GM23338 (cell line): Measurements from ENCODE around the gene CADPS. TPM values are rescaled to one million over a fixed set of nuclear protein-coding genes. Genes with fewer than 3 reads are reported as not detected.

Source experiments
- ATAC-seq: fragments of 200-7000 bp; cut with Tn5 transposase; 3 replicates; pipeline ENCODE4 v1.9.1; 2020
- DNase-seq: peaks from one replicate; pipeline ENCODE4 v3.0.0-alpha.2; 2015; ENCODE audit warnings: low spot score
- H2AFZ ChIP-seq: fragments of 200-600 bp; sonication (generic); 2 replicates; pipeline ENCODE4 v1.8.0; 2016; ENCODE audit warnings: antibody characterized with exemption, mild to moderate bottlenecking, moderate library complexity
- H3F3A ChIP-seq: fragments of 200-600 bp; sonication (generic); replicated peaks from 2 replicates; pipeline ENCODE4 v1.8.0; 2017; ENCODE audit warnings: antibody characterized with exemption, mixed run types, low read depth
- H3K27ac ChIP-seq: fragments of 200-600 bp; sonication (generic); 2 replicates; pipeline ENCODE4 v1.6.1; 2016; ENCODE audit warnings: low read depth
- H3K27me3 ChIP-seq: fragments of 200-600 bp; sonication (generic); 2 replicates; pipeline ENCODE4 v1.8.0; 2016; ENCODE audit warnings: mild to moderate bottlenecking, mixed run types, moderate library complexity; ENCODE audit not compliant: insufficient read depth
- H3K36me3 ChIP-seq: fragments of 200-600 bp; sonication (generic); 2 replicates; pipeline ENCODE4 v1.8.0; 2016; ENCODE audit warnings: mild to moderate bottlenecking; ENCODE audit not compliant: insufficient read depth
- H3K4me1 ChIP-seq: fragments of 200-600 bp; sonication (generic); 2 replicates; pipeline ENCODE4 v1.8.0; 2016; ENCODE audit warnings: mild to moderate bottlenecking, moderate library complexity; ENCODE audit not compliant: insufficient read depth
- H3K4me2 ChIP-seq: fragments of 200-600 bp; sonication (generic); 2 replicates; pipeline ENCODE4 v1.7.1; 2017; ENCODE audit warnings: mixed run types
- H3K4me3 ChIP-seq: fragments of 200-600 bp; sonication (generic); 2 replicates; pipeline ENCODE4 v1.6.1; 2016; ENCODE audit warnings: mixed run types
- H3K79me2 ChIP-seq: fragments of 200-600 bp; sonication (generic); replicated peaks from 2 replicates; pipeline ENCODE4 v1.8.0; 2017; ENCODE audit warnings: mild to moderate bottlenecking; ENCODE audit not compliant: insufficient read depth
- H3K9me2 ChIP-seq: fragments of 200-600 bp; sonication (generic); 2 replicates; pipeline ENCODE4 v1.8.0; 2017; ENCODE audit not compliant: insufficient read depth
- H4K20me1 ChIP-seq: fragments of 200-600 bp; sonication (generic); replicated peaks from 2 replicates; pipeline ENCODE4 v1.8.0; 2017; ENCODE audit warnings: mild to moderate bottlenecking; ENCODE audit not compliant: insufficient read depth
- H3K27ac Mint-ChIP-seq: 2 replicates; pipeline ENCODE4 v1.8.0; 2020; ENCODE audit warnings: inconsistent platforms, mild to moderate bottlenecking, moderate library complexity, mixed read lengths
- H3K27me3 Mint-ChIP-seq: 3 replicates; pipeline ENCODE4 v1.8.0; 2022; ENCODE audit warnings: low read depth, mild to moderate bottlenecking, moderate library complexity, mixed read lengths, inconsistent platforms; ENCODE audit not compliant: insufficient read depth, poor library complexity
- H3K36me3 Mint-ChIP-seq: 3 replicates; pipeline ENCODE4 v1.8.0; 2021; ENCODE audit warnings: low read depth, mild to moderate bottlenecking, inconsistent platforms, moderate library complexity, mixed read lengths
- H3K4me1 Mint-ChIP-seq: 3 replicates; pipeline ENCODE4 v1.8.0; 2020; ENCODE audit warnings: mild to moderate bottlenecking, inconsistent platforms, mixed read lengths
- H3K4me3 Mint-ChIP-seq: 3 replicates; pipeline ENCODE4 v1.8.0; 2021; ENCODE audit warnings: moderate library complexity, mild to moderate bottlenecking, inconsistent platforms, mixed read lengths
- H3K9me3 Mint-ChIP-seq: 3 replicates; pipeline ENCODE4 v1.8.0; 2020; ENCODE audit warnings: moderate library complexity, mild to moderate bottlenecking, inconsistent platforms, mixed read lengths
- polyA plus RNA-seq: library from polyadenylated mRNA; unstranded; fragments of >200 nt; fragmentation: Nextera tagmentation; extraction: Ambion mirVana; gene quantifications from 2 replicates; pipeline ENCODE4 v1.2.1, GENCODE V29; 2016
- total RNA-seq: library from RNA; depleted of rRNA; stranded (reverse); fragments of >200 nt; shearing (Covaris generic); gene quantifications from 2 replicates; pipeline ENCODE4 v1.2.3, GENCODE V29; 2014
- TF ChIP-seq, protein P1 (sequence below): IDR thresholded peaks from one replicate; pipeline ENCODE4 v1.6.1; 2018; ENCODE audit warnings: antibody characterized with exemption; ENCODE audit not compliant: unreplicated experiment
- TF ChIP-seq, protein P2 (sequence below): IDR thresholded peaks from 2 replicates; pipeline ENCODE4 v1.6.1; 2016; ENCODE audit warnings: antibody characterized with exemption
- TF ChIP-seq, protein P3 (sequence below): fragments of 250-450 bp; sonication (Bioruptor Pico); IDR thresholded peaks from 2 replicates; pipeline ENCODE4 v1.5.0; 2020; ENCODE audit warnings: mild to moderate bottlenecking, moderate library complexity

Gene CADPS
- total and polyA plus RNA-seq, 2 experiments from 2014 or later = 14.7 to 22.0 TPM

DNA sequence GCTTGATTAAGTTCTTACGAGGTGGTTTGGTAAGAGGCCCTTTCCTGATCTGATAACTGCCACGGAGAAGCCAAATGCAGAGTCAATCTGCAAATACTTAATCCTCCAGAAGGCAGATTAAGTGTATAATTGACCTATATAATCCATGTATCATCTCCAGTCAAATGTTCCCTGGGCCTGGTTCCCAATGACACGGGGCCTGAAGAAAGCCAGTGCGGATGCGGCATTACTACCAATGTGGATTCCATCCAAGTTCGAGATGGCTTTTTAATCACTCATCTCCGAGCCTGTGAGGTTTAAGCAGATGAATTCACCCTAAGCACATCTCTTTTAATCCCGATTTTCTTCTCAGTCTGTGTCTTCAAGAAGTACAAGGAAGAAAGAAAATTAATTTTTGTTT, 441.8 kb downstream of the CADPS start (continued):
- TF ChIP-seq, protein P1, sequence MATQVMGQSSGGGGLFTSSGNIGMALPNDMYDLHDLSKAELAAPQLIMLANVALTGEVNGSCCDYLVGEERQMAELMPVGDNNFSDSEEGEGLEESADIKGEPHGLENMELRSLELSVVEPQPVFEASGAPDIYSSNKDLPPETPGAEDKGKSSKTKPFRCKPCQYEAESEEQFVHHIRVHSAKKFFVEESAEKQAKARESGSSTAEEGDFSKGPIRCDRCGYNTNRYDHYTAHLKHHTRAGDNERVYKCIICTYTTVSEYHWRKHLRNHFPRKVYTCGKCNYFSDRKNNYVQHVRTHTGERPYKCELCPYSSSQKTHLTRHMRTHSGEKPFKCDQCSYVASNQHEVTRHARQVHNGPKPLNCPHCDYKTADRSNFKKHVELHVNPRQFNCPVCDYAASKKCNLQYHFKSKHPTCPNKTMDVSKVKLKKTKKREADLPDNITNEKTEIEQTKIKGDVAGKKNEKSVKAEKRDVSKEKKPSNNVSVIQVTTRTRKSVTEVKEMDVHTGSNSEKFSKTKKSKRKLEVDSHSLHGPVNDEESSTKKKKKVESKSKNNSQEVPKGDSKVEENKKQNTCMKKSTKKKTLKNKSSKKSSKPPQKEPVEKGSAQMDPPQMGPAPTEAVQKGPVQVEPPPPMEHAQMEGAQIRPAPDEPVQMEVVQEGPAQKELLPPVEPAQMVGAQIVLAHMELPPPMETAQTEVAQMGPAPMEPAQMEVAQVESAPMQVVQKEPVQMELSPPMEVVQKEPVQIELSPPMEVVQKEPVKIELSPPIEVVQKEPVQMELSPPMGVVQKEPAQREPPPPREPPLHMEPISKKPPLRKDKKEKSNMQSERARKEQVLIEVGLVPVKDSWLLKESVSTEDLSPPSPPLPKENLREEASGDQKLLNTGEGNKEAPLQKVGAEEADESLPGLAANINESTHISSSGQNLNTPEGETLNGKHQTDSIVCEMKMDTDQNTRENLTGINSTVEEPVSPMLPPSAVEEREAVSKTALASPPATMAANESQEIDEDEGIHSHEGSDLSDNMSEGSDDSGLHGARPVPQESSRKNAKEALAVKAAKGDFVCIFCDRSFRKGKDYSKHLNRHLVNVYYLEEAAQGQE = no peak

DNA sequence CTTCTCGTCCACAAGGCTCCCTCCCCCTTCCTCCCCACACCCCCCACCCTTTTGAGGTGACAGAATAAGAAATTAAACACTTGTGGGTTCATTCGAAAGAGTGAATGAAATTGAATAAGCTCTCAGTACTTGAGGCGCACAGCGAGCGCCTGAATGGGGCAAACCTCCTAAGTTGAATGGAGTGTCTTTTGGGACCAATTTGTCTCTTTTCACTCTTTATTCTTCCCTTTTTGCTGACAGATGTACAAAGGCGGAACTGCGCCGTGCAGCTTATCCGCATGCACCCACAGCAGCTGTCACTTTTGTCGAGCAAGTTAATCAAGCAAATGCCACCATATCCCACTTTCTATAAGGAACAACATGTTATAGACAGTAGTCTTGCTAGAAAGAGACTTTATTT, 454.0 kb downstream of the CADPS start:
- peaks cover 7% of the 10 kb centered on the region for H3K4me1 ChIP-seq
- Mint-ChIP-seq H3K27ac (no peak overlapping the region), H3K27me3 (peaks cover 7% of the 10 kb centered on the region), H3K4me1 (peaks cover 11% of the 10 kb centered on the region), H3K4me3 (no peak overlapping the region), H3K36me3 (no peaks in the 10 kb centered on the region), H3K9me3 (no peaks in the 10 kb centered on the region)
- TF ChIP-seq, protein P2, sequence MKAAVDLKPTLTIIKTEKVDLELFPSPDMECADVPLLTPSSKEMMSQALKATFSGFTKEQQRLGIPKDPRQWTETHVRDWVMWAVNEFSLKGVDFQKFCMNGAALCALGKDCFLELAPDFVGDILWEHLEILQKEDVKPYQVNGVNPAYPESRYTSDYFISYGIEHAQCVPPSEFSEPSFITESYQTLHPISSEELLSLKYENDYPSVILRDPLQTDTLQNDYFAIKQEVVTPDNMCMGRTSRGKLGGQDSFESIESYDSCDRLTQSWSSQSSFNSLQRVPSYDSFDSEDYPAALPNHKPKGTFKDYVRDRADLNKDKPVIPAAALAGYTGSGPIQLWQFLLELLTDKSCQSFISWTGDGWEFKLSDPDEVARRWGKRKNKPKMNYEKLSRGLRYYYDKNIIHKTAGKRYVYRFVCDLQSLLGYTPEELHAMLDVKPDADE = no peak
- H3F3A ChIP-seq = no peaks in the 10 kb centered on the region
- H3K27ac ChIP-seq = no peak overlapping the region
- no peak overlapping the region for H3K4me2 ChIP-seq
- no peaks in the 10 kb centered on the region for H3K27me3 ChIP-seq
- no peak overlapping the region for H3K4me3 ChIP-seq
- H4K20me1 ChIP-seq = no peaks in the 10 kb centered on the region
- 0 out of 2 replicates have a peak overlapping the region, but pooled peaks have one; percentile 35 for H2AFZ ChIP-seq
- H3K9me2 ChIP-seq = no peaks in the 10 kb centered on the region
- ATAC-seq (no peak), DNase-seq (no peak)
- H3K79me2 ChIP-seq = no peaks in the 10 kb centered on the region
- H3K36me3 ChIP-seq = no peaks in the 10 kb centered on the region

DNA sequence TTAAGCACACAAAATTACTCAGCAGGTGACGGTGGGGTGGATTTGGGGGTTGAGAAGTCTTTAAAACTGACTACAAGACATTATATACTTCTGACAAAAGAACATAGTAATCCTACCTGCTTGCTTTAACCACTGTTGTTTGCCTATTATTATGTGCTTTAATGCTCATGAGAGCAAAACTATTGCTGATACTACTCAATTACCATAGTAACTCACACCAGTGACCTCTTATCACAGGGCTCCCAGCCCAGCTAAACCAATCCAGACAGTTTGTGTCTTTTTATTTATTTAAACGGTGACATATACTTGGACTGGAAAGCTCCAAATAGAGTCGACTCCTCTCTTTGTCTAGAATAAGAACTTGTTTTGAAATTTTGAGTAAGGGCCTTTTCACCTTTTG, 459.1 kb downstream of the CADPS start:
- no peaks in the 10 kb centered on the region for H4K20me1 ChIP-seq
- DNase-seq (no peak), ATAC-seq (no peak; the same call in 2 of the 3 replicates)
- Mint-ChIP-seq H3K27ac (no peak overlapping the region; the same call in 1 of the 2 replicates), H3K27me3 (peaks cover 6% of the 10 kb centered on the region), H3K4me1 (peaks cover 39% of the 10 kb centered on the region), H3K4me3 (peak overlapping the region; percentile 70; the same call in 2 of the 3 replicates), H3K36me3 (no peaks in the 10 kb centered on the region), H3K9me3 (no peaks in the 10 kb centered on the region)
- peaks cover 24% of the 10 kb centered on the region for H3K4me1 ChIP-seq
- peak overlapping the region; percentile 44 for H3K4me3 ChIP-seq
- H3K9me2 ChIP-seq = peaks cover 9% of the 10 kb centered on the region
- no peaks in the 10 kb centered on the region for H3K27me3 ChIP-seq
- TF ChIP-seq, protein P3, sequence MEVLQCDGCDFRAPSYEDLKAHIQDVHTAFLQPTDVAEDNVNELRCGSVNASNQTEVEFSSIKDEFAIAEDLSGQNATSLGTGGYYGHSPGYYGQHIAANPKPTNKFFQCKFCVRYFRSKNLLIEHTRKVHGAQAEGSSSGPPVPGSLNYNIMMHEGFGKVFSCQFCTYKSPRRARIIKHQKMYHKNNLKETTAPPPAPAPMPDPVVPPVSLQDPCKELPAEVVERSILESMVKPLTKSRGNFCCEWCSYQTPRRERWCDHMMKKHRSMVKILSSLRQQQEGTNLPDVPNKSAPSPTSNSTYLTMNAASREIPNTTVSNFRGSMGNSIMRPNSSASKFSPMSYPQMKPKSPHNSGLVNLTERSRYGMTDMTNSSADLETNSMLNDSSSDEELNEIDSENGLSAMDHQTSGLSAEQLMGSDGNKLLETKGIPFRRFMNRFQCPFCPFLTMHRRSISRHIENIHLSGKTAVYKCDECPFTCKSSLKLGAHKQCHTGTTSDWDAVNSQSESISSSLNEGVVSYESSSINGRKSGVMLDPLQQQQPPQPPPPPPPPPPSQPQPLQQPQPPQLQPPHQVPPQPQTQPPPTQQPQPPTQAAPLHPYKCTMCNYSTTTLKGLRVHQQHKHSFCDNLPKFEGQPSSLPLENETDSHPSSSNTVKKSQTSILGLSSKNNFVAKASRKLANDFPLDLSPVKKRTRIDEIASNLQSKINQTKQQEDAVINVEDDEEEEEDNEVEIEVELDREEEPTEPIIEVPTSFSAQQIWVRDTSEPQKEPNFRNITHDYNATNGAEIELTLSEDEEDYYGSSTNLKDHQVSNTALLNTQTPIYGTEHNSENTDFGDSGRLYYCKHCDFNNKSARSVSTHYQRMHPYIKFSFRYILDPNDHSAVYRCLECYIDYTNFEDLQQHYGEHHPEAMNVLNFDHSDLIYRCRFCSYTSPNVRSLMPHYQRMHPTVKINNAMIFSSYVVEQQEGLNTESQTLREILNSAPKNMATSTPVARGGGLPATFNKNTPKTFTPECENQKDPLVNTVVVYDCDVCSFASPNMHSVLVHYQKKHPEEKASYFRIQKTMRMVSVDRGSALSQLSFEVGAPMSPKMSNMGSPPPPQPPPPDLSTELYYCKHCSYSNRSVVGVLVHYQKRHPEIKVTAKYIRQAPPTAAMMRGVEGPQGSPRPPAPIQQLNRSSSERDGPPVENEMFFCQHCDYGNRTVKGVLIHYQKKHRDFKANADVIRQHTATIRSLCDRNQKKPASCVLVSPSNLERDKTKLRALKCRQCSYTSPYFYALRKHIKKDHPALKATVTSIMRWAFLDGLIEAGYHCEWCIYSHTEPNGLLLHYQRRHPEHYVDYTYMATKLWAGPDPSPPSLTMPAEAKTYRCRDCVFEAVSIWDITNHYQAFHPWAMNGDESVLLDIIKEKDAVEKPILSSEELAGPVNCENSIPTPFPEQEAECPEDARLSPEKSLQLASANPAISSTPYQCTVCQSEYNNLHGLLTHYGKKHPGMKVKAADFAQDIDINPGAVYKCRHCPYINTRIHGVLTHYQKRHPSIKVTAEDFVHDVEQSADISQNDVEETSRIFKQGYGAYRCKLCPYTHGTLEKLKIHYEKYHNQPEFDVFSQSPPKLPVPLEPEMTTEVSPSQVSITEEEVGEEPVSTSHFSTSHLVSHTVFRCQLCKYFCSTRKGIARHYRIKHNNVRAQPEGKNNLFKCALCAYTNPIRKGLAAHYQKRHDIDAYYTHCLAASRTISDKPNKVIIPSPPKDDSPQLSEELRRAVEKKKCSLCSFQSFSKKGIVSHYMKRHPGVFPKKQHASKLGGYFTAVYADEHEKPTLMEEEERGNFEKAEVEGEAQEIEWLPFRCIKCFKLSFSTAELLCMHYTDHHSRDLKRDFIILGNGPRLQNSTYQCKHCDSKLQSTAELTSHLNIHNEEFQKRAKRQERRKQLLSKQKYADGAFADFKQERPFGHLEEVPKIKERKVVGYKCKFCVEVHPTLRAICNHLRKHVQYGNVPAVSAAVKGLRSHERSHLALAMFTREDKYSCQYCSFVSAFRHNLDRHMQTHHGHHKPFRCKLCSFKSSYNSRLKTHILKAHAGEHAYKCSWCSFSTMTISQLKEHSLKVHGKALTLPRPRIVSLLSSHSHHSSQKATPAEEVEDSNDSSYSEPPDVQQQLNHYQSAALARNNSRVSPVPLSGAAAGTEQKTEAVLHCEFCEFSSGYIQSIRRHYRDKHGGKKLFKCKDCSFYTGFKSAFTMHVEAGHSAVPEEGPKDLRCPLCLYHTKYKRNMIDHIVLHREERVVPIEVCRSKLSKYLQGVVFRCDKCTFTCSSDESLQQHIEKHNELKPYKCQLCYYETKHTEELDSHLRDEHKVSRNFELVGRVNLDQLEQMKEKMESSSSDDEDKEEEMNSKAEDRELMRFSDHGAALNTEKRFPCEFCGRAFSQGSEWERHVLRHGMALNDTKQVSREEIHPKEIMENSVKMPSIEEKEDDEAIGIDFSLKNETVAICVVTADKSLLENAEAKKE (CRISPR knock-in tag) = no peak
- no peaks in the 10 kb centered on the region for H3F3A ChIP-seq
- H2AFZ ChIP-seq = no peak overlapping the region
- no peaks in the 10 kb centered on the region for H3K79me2 ChIP-seq
- no peaks in the 10 kb centered on the region for H3K36me3 ChIP-seq
- peak overlapping the region; percentile 73 for H3K27ac ChIP-seq
- peak overlapping the region; percentile 71 for H3K4me2 ChIP-seq
